Ishikawa (cell line): ENCODE data around the gene LTBP4.

ENCODE experiments used
- CEBPB ChIP-seq: IDR thresholded peaks from 2 replicates; pipeline ENCODE4 v1.6.1; 2012
- EP300 ChIP-seq: IDR thresholded peaks from 2 replicates; pipeline ENCODE4 v1.6.1; 2012; ENCODE audit warnings: borderline replicate concordance
- FOXM1 ChIP-seq: IDR thresholded peaks from 2 replicates; pipeline ENCODE4 v1.6.1; 2012; ENCODE audit warnings: low read depth, borderline replicate concordance
- NFIC ChIP-seq: IDR thresholded peaks from 2 replicates; pipeline ENCODE4 v1.6.1; 2012
- RAD21 ChIP-seq: IDR thresholded peaks from 2 replicates; pipeline ENCODE4 v1.6.1; 2012; ENCODE audit warnings: low read depth
- TEAD4 ChIP-seq: IDR thresholded peaks from 2 replicates; pipeline ENCODE4 v1.6.1; 2012
- YY1 ChIP-seq: IDR thresholded peaks from 2 replicates; pipeline ENCODE4 v1.6.1; 2012; ENCODE audit warnings: low read depth
- TF ChIP-seq, protein P1 (sequence below): IDR thresholded peaks from 2 replicates; pipeline ENCODE4 v1.6.1; 2012
- TF ChIP-seq, protein P2 (sequence below): IDR thresholded peaks from 2 replicates; pipeline ENCODE4 v1.6.1; 2012; ENCODE audit warnings: low read depth, mild to moderate bottlenecking

DNA sequence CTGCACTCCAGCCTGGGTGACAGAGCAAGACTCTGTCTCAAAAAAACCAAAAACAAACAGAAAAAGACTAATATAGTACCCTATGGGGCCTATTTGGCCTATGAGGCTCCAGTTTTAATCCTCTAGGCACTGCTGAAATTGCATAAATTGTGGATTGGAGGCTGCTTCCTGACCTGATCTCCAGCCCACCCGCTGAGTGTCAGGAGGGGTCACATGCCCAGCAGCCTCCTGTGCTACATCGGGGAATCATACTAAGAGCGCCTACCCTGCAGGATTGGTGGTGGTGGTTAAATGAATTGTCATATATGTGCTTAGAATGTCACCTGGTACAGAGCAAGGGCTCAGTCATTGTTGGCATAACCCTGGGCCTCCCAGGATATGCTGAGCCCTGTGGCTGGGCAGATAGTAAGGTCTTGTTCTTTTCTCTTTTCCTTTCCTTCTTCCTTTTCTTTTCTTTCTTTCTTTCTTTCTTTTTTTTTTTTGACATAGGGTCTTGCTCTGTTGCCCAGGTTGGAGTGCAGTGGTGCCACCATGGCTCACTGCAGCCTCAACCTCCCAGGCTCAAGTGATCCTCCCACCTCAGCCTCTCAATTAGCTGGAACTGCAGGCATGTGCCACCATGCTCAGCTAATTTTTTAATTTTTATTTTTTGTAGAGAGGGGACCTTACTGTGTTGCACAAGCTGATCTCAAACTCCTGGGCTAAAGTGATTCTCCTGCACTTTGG is 31.3 kb downstream of the LTBP4 start:
- TF ChIP-seq TEAD4: no peak
- TF ChIP-seq FOXM1: no peak
- TF ChIP-seq, protein P1, sequence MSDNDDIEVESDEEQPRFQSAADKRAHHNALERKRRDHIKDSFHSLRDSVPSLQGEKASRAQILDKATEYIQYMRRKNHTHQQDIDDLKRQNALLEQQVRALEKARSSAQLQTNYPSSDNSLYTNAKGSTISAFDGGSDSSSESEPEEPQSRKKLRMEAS: no peak
- TF ChIP-seq EP300: no peak
- TF ChIP-seq, protein P2, sequence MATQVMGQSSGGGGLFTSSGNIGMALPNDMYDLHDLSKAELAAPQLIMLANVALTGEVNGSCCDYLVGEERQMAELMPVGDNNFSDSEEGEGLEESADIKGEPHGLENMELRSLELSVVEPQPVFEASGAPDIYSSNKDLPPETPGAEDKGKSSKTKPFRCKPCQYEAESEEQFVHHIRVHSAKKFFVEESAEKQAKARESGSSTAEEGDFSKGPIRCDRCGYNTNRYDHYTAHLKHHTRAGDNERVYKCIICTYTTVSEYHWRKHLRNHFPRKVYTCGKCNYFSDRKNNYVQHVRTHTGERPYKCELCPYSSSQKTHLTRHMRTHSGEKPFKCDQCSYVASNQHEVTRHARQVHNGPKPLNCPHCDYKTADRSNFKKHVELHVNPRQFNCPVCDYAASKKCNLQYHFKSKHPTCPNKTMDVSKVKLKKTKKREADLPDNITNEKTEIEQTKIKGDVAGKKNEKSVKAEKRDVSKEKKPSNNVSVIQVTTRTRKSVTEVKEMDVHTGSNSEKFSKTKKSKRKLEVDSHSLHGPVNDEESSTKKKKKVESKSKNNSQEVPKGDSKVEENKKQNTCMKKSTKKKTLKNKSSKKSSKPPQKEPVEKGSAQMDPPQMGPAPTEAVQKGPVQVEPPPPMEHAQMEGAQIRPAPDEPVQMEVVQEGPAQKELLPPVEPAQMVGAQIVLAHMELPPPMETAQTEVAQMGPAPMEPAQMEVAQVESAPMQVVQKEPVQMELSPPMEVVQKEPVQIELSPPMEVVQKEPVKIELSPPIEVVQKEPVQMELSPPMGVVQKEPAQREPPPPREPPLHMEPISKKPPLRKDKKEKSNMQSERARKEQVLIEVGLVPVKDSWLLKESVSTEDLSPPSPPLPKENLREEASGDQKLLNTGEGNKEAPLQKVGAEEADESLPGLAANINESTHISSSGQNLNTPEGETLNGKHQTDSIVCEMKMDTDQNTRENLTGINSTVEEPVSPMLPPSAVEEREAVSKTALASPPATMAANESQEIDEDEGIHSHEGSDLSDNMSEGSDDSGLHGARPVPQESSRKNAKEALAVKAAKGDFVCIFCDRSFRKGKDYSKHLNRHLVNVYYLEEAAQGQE: no peak
- no peak for TF ChIP-seq RAD21
- no peak for TF ChIP-seq CEBPB
- TF ChIP-seq YY1: no peak
- TF ChIP-seq NFIC: no peak
